ENCODE results near the gene UBN2.

The UBN2 gene

GRCh38 chr7:139242741-139243281 lies 11.8 kb downstream of the UBN2 start:
- H3K9me2 ChIP-seq (ENCODE audit: low read depth, low read length): no peaks in the 10 kb centered on the region
- no peak overlapping the region for H3K9ac ChIP-seq (ENCODE audit: low read length)
- H3K4me2 ChIP-seq (ENCODE audit: low read length): no peak overlapping the region
- H4K20me1 ChIP-seq (ENCODE audit: insufficient read depth, low read length): no peaks in the 10 kb centered on the region
- no peaks in the 10 kb centered on the region for H3K4me1 ChIP-seq (ENCODE audit: insufficient read depth, low read length, severe bottlenecking)
- no peak overlapping the region for H3K27ac ChIP-seq (ENCODE audit: low read depth, low read length, poor library complexity, severe bottlenecking)
- peaks cover 56% of the 10 kb centered on the region for H3K36me3 ChIP-seq (ENCODE audit: insufficient read depth, low read length)
- H3K27me3 ChIP-seq (ENCODE audit: insufficient read depth, low read length): no peaks in the 10 kb centered on the region
- H3K9me3 ChIP-seq (ENCODE audit: low read length): no peaks in the 10 kb centered on the region
- no peaks in the 10 kb centered on the region for H3K79me2 ChIP-seq (ENCODE audit: insufficient read depth, low read length)
- no peaks in the 10 kb centered on the region for H3F3A ChIP-seq (ENCODE audit: insufficient read depth, low read length)
- no peak for TF ChIP-seq CTCF (IDR thresholded peaks at IDR 0.05; ENCODE audit: low read length)
- TF ChIP-seq EZH2 (IDR thresholded peaks at IDR 0.05; ENCODE audit: borderline replicate concordance, low read length): no peak
- H3K4me3 ChIP-seq (ENCODE audit: low read depth, low read length, poor library complexity, severe bottlenecking): no peak overlapping the region
- no peak overlapping the region for H2AFZ ChIP-seq (ENCODE audit: low read length)

GRCh38 chr7:139245401-139245800 lies 14.4 kb downstream of the UBN2 start:
- Histone ChIP-seq H3K4me1 (ENCODE audit: insufficient read depth, low read length, severe bottlenecking) (no peaks in the 10 kb centered on the region), H3K4me2 (ENCODE audit: low read length) (no peak overlapping the region), H3K9me2 (ENCODE audit: low read depth, low read length) (no peaks in the 10 kb centered on the region), H3K9ac (ENCODE audit: low read length) (no peak overlapping the region), H3K79me2 (ENCODE audit: insufficient read depth, low read length) (no peaks in the 10 kb centered on the region), H2AFZ (ENCODE audit: low read length) (no peak overlapping the region), H3K4me3 (ENCODE audit: low read depth, low read length, poor library complexity, severe bottlenecking) (no peak overlapping the region), H3F3A (ENCODE audit: insufficient read depth, low read length) (no peaks in the 10 kb centered on the region), H4K20me1 (ENCODE audit: insufficient read depth, low read length) (no peaks in the 10 kb centered on the region), H3K36me3 (ENCODE audit: insufficient read depth, low read length) (peaks cover 54% of the 10 kb centered on the region), H3K27ac (ENCODE audit: low read depth, low read length, poor library complexity, severe bottlenecking) (no peak overlapping the region), H3K9me3 (ENCODE audit: low read length) (no peaks in the 10 kb centered on the region), H3K27me3 (ENCODE audit: insufficient read depth, low read length) (no peaks in the 10 kb centered on the region)
- TF ChIP-seq CTCF (IDR thresholded peaks at IDR 0.05; ENCODE audit: low read length): no peak
- TF ChIP-seq EZH2 (IDR thresholded peaks at IDR 0.05; ENCODE audit: borderline replicate concordance, low read length): no peak

- TF ChIP-seq EZH2 (IDR thresholded peaks at IDR 0.05; ENCODE audit: borderline replicate concordance, low read length) (no peak), CTCF (IDR thresholded peaks at IDR 0.05; ENCODE audit: low read length) (no peak)
- no peaks in the 10 kb centered on the region for H3K9me3 ChIP-seq (ENCODE audit: low read length)
- no peaks in the 10 kb centered on the region for H3K27me3 ChIP-seq (ENCODE audit: insufficient read depth, low read length)
- peaks cover 46% of the 10 kb centered on the region for H3K36me3 ChIP-seq (ENCODE audit: insufficient read depth, low read length)
- H3K27ac ChIP-seq (ENCODE audit: low read depth, low read length, poor library complexity, severe bottlenecking): no peak overlapping the region
- no peaks in the 10 kb centered on the region for H3K79me2 ChIP-seq (ENCODE audit: insufficient read depth, low read length)
- no peak overlapping the region for H3K4me2 ChIP-seq (ENCODE audit: low read length)
- no peaks in the 10 kb centered on the region for H3K4me1 ChIP-seq (ENCODE audit: insufficient read depth, low read length, severe bottlenecking)
- H3F3A ChIP-seq (ENCODE audit: insufficient read depth, low read length): no peaks in the 10 kb centered on the region
- no peak overlapping the region for H2AFZ ChIP-seq (ENCODE audit: low read length)
- H3K9me2 ChIP-seq (ENCODE audit: low read depth, low read length): no peaks in the 10 kb centered on the region
- H3K4me3 ChIP-seq (ENCODE audit: low read depth, low read length, poor library complexity, severe bottlenecking): no peak overlapping the region
- H3K9ac ChIP-seq (ENCODE audit: low read length): no peak overlapping the region
- H4K20me1 ChIP-seq (ENCODE audit: insufficient read depth, low read length): no peaks in the 10 kb centered on the region
Measured at GRCh38 chr7:139246494-139246893, 15.5 kb downstream of the UBN2 start.

All from OCI-LY1 (cell line).